DMS53 (cell line): ENCODE measurements around the gene PHC3.

Experiments
- DNase-seq: peaks from one replicate; lab custom pipeline; 2025; lab: John Stamatoyannopoulos, UW

Gene PHC3

DNA sequence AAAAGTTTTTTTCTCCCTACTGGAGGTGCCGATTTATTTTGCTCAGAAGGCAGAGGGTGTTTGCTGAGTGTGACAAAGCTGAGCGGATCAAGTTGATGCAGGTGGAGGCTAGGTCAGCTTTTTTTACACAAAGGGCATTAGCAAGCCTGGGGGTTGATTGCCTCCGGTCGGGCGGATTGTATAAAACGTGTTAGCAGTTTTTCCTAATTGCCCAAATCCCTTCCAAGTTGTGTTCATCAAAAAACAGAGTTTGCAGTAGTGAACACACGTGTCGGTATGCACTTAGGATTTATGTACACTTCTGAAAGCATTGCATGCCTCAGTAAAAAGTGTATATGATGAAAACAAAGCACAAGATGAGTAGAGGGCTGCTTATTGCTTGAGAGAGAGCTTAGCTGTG, 141.1 kb downstream of the PHC3 start:
- DNase-seq: no peak

DNA sequence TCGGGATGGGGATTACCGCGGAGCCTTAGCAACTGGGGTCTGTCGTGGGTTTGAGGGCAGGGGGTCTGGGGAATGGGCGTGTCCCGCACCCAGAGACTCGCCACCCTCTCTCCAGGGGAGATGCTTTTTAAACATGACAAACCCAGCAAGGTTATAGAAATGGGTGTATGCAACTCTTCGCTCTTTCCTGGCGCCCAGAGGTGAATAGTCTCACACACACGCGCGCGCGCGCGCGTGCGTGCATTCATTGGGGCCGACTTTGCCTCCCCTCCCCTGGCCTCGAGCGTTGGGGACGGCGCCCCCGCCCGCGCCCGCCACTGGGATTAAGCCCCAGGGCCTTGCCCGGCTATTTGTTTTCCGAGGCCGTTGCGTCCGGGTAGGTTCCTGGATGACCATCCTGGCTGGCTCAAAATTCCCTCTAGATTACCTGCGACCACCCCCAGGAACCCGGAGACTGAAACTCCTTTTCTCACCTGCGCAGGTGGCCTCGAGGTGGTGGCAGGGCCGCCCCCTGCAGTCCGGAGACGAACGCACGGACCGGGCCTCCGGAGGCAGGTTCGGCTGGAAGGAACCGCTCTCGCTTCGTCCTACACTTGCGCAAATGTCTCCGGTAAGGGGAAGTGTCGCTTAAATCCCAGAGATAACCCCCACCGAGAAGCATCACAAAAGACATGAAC, 143.0 kb downstream of the PHC3 start:
- peak; percentile 66 for DNase-seq
